NCI-H1105 (cell line): ENCODE data around the gene FAM25G.
"Not testable (repeated sequence)": the region's sequence is repeated elsewhere in the genome, so short reads cannot be mapped to it uniquely, and the experiment has no call there.

Source experiments
- DNase-seq: peaks from one replicate; lab custom pipeline; 2025; lab: John Stamatoyannopoulos, UW

FAM25G gene

GRCh38 chr10:47491600-47491999 is at the start of gene FAM25G:
TSS of gene FAM25G (minus strand) at chr10:47491700. CDS start at chr10:47491674, 26 bp downstream.
- not testable (repeated sequence) for DNase-seq

GRCh38 chr10:47536430-47536829 is 44.9 kb upstream of the FAM25G start:
- not testable (repeated sequence) for DNase-seq

GRCh38 chr10:47523475-47523874 is 32.0 kb upstream of the FAM25G start, which contains the start of gene AGAP9:
TSS of gene AGAP9 (minus strand) at chr10:47523638. CDS start at chr10:47523526, 112 bp downstream.
- not testable (repeated sequence) for DNase-seq

GRCh38 chr10:47502313-47502712 is 10.8 kb upstream of the FAM25G start:
- not testable (repeated sequence) for DNase-seq

GRCh38 chr10:47494226-47494625 is 2.7 kb upstream of the FAM25G start:
- DNase-seq: not testable (repeated sequence)

GRCh38 chr10:47489630-47490029 is 1.9 kb downstream of the FAM25G start:
- DNase-seq: not testable (repeated sequence)

- not testable (repeated sequence) for DNase-seq
Observed at GRCh38 chr10:47485943-47486342, 5.6 kb downstream of the FAM25G start.

GRCh38 chr10:47484786-47485185 is 6.7 kb downstream of the FAM25G start:
- not testable (repeated sequence) for DNase-seq

GRCh38 chr10:47483923-47484322 is 7.6 kb downstream of the FAM25G start, which contains the start of gene ANXA8:
TSS of gene ANXA8 (minus strand) at chr10:47484115. CDS start at chr10:47483933, 182 bp downstream.
- DNase-seq: not testable (repeated sequence)

GRCh38 chr10:47482367-47482766 is 9.1 kb downstream of the FAM25G start:
- not testable (repeated sequence) for DNase-seq

- DNase-seq: not testable (repeated sequence)
Observed at GRCh38 chr10:47481768-47482181, 9.7 kb downstream of the FAM25G start.

- not testable (repeated sequence) for DNase-seq
Observed at GRCh38 chr10:47481182-47481766, 10.2 kb downstream of the FAM25G start.

- not testable (repeated sequence) for DNase-seq
Observed at GRCh38 chr10:47480133-47480532, 11.4 kb downstream of the FAM25G start.

GRCh38 chr10:47478114-47478513 is 13.4 kb downstream of the FAM25G start:
- not testable (repeated sequence) for DNase-seq

GRCh38 chr10:47477078-47477477 is 14.4 kb downstream of the FAM25G start:
- DNase-seq: not testable (repeated sequence)

GRCh38 chr10:47475101-47475500 is 16.4 kb downstream of the FAM25G start:
- not testable (repeated sequence) for DNase-seq

- not testable (repeated sequence) for DNase-seq
Observed at GRCh38 chr10:47473516-47473915, 18.0 kb downstream of the FAM25G start.

GRCh38 chr10:47472647-47473046 is 18.9 kb downstream of the FAM25G start:
- DNase-seq: not testable (repeated sequence)

- DNase-seq: not testable (repeated sequence)
Observed at GRCh38 chr10:47472072-47472471, 19.4 kb downstream of the FAM25G start.

GRCh38 chr10:47468731-47469528 is 22.6 kb downstream of the FAM25G start:
- DNase-seq: not testable (repeated sequence)

- not testable (repeated sequence) for DNase-seq
Observed at GRCh38 chr10:47467957-47468356, 23.5 kb downstream of the FAM25G start.

- DNase-seq: not testable (repeated sequence)
Observed at GRCh38 chr10:47467458-47467857, 24.0 kb downstream of the FAM25G start.
